Measurements from ENCODE around the gene GPC6.

GPC6 gene

GRCh38 chr13:93673885-93674284 lies 447.3 kb downstream of the GPC6 start:
- DNase-seq: no peak

- no peak for DNase-seq
Observed at GRCh38 chr13:93674337-93674755, 447.7 kb downstream of the GPC6 start.

- DNase-seq: no peak
Observed at GRCh38 chr13:93680329-93680728, 453.7 kb downstream of the GPC6 start.

DNA sequence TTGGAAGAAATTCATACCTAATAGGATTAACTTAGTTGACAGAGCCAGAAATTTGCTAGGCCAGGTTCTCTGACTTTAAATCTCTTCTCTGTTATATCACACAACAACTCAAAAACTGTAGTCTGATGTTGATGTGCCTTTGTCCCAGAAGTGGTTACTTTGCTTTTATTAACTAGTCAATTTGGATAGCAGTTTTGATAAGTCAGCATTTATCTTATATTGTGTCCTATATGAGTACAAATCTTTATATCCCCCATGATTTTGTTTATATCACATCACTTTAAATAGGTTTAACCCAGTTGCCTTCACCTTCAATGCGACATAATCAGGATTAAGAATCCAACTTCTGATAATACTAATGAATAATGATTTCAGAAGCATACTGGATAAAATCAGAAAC lies 459.3 kb downstream of the GPC6 start:
- no peak for DNase-seq

GRCh38 chr13:93686399-93686798 lies 459.8 kb downstream of the GPC6 start:
- DNase-seq: no peak

GRCh38 chr13:93687261-93687660 lies 460.7 kb downstream of the GPC6 start:
- no peak for DNase-seq

- no peak for DNase-seq
Observed at GRCh38 chr13:93689333-93689732, 462.7 kb downstream of the GPC6 start.

- DNase-seq: no peak
Observed at GRCh38 chr13:93690139-93690538, 463.5 kb downstream of the GPC6 start.

DNA sequence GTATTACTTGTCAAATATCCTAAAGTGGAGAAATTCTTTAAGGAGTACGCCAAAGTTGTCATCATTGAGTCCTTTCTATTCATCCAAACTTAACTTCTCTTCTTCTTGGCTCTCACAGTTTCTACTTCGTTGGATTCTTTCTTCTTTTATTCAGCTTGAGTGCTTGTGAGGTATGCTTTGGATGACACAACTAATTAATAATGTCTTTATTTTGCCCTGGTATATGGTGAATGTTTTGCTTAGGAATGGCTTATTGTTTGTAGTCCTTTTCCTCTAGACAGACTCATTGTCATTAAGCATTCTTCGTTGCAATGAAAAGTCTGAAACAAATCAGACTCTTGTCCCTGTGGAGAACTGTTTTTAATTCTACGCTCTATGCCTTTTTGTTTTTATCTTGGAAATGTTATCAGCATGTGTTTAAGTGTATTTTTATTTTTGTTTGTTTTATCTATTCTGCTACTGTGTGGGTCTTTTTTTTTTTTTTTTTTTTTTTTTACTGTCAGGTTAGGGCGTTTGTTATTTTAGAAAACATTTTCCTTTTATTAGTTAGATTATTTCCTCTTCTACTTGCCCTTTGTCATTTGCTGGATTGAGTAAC lies 471.5 kb downstream of the GPC6 start:
- DNase-seq: no peak

GRCh38 chr13:93700115-93700514 lies 473.5 kb downstream of the GPC6 start:
- DNase-seq: no peak

- DNase-seq: no peak
Observed at GRCh38 chr13:93708308-93709075, 481.9 kb downstream of the GPC6 start.

GRCh38 chr13:93709506-93710244 lies 483.1 kb downstream of the GPC6 start:
- no peak for DNase-seq

DNA sequence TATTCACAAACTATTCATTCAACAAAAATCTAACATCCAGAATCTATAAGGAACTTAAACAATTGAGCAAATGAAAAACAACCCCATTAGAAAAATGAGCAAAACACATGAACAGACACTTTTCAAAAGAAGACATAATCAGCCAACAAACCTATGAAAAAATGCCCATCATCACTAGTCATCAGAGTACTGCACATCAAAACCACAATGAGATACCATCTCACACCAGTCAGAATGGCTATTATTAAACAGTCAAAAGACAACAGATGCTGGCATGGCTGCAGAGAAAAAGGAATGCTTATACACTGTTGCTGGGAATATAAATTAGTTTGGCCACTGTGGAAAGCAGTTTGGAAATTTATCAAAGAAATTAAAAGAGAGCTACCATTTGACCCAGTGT lies 487.6 kb downstream of the GPC6 start:
- DNase-seq: no peak

- DNase-seq: no peak
Observed at GRCh38 chr13:93715866-93716265, 489.3 kb downstream of the GPC6 start.

DNA sequence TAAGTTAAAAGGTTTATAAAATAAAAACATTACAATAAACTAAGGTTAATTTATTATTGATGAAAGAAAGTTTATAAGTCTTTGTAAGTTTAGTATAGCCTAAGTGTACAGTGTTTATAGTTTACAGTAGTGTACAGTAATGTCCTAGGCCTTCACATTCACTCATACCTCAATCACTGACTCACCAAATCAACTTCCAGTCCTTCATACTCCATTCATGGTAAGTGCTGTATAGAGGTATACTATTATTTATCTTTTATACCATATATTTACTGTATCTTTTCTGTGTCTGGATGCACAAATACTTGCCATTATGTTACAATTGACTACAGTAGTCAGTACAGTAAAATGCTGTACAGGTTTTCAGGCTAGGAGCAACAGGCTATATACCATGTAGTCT lies 490.0 kb downstream of the GPC6 start:
- no peak for DNase-seq

- DNase-seq: no peak
Observed at GRCh38 chr13:93721483-93721882, 494.9 kb downstream of the GPC6 start.

- no peak for DNase-seq
Observed at GRCh38 chr13:93723316-93723715, 496.7 kb downstream of the GPC6 start.

DNA sequence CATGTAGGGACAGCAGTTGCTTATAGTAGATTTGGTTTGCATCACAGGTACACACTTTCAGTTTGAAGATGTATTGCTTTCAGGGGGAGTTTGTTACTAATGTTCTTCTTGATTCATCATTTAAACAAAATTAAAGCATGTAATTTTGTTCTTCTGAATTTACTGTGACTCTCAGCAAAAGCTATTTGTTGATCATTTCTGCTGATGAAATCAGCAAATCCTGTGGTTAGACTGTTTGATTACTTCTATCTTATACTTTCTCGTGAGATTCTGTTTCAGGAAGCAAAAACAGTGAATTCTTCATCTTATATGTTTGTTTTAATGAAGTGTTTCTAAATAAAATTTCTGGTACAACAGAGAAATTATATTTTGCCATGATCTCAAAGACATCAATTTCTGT lies 497.6 kb downstream of the GPC6 start:
- DNase-seq: no peak

- DNase-seq: no peak
Observed at GRCh38 chr13:93726173-93726957, 499.8 kb downstream of the GPC6 start.

DNA sequence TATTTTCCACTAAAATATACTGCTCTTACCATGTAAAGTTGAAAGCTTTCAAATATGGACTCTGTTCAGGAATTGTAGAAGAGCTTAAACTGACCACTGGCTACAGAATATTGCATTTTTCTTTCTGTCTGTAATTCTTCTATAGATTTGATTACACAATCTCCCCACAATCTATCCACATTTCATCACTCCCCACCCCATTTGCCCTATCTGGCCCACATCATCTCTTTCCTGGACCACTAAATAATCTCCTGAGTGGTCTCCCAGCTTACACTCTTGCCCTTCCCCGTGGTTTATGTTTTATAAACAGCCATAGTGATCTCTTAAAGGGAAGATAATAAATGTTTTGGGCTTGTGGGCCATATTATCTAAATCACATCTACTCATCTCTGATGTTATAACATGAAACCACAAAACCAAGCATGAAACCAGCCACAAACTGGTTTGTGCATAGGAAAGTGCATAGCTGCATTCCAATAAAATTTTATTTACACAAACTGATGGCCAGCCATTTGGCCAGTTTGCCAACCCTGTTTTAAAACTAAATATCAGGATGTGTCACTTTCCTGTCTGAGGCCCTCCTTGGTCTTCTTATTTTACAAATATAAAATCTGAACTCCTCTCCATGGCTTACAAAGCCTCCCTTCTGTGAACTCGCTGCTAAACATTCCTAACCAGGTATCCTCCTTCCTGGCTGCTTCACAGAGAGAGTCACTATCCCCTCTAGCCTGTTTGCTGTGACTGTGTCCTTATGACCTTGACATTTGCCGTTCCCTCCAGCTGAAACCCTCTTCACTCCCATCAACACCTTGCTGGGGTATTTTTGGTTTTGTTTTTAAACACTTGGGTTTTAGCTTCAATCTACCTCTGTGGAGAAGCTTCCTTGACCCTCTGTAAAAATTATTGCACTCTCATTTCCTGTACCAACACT lies 500.9 kb downstream of the GPC6 start:
- no peak for DNase-seq

DNA sequence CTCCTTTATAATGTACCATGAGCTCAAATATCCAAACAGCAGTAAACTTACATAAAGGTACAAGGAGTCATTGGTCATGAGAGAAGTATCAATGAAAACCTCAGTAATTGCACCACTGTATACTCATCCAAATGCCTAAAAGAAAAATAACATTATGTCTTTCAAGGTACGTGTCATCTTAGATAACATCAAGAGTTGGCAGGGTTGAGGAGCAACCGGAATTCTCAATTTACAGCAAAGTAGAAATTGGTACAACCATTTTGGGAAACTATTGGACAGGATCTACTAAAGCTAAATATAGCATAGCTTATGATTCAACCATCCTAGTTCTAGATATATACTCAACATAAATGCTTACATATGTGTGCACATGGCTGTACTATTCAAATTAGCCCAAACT lies 502.8 kb downstream of the GPC6 start:
- no peak for DNase-seq

Data from amygdala (tissue), 56 donors.